ENCODE measurements around the gene AGAP3. TPM values are rescaled to one million over a fixed set of nuclear protein-coding genes. Genes with fewer than 3 reads are reported as not detected.

Gene AGAP3
- total and polyA plus RNA-seq, 4 donors = 3.9 to 27.0 (median 17.6) TPM

DNA sequence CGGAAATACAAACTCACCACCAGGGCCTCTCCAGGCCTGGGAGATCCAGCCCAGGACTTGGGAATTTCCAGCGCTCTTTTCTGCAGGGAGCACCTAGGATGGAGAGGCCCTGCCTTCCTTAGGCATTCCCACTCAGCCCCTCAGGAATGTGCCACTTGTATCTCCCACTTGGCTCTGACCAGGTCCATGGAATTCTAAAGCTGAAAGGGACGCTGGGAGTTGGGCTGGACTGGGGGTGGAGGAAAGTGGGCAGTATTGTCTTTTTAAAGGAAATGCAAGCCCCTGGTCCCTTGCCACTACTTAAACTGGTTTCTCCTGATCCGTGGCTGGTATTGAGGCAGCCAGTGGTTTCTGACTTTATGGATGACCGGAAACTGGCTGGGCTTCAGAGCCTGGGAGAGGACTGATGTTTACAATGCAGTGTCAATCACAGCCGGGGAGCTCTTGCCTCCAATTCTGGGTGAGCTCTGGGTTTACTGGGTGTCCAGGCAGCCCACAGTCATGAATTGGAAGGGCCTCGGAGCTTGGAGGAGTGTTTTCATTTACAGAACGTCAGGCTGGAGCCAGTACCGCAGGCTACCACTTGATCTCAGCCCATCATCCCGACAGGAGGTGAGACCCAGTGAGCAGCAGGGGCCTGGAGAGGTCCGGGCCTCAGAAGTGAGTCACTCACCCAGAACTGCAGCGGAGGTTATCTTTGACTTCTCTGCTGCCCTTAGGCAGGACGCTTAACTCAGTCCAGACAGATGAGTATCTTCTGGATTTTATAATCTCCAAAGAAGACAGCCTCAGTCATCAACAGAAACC, 27.3 kb downstream of the AGAP3 start:
- WGBS = 83% methylated on average over 13 of the region's 13 CpGs
- Histone ChIP-seq H3K36me3 (ENCODE audit: control insufficient read depth in 4 of 4, insufficient read depth in 3 of 4, low read depth in 1 of 4, low read length in 3 of 4) (peaks cover 1 to 9% (median 5%) of the 10 kb centered on the region in 4 donors), H3K9me3 (ENCODE audit: control insufficient read depth in 4 of 4, low read length in 3 of 4) (no peaks in the 10 kb centered on the region), H3K4me1 (ENCODE audit: control insufficient read depth in 4 of 4, insufficient read depth in 4 of 4, low read length in 3 of 4) (peaks cover 0 to 6% (median 2%) of the 10 kb centered on the region in 4 donors), H3K27me3 (ENCODE audit: control insufficient read depth in 4 of 4, insufficient read depth in 4 of 4, low read length in 3 of 4) (no peaks in the 10 kb centered on the region), H3K4me3 (ENCODE audit: low read depth in 1 of 3, low read length in 3 of 3) (no peak overlapping the region), H3K27ac (ENCODE audit: low read depth in 1 of 2, low read length in 2 of 2) (no peak overlapping the region), H3K9ac (ENCODE audit: low read depth in 1 of 2, low read length in 2 of 2) (no peak overlapping the region)
- DNase-seq (ENCODE audit: low spot score) = no peak
- TF ChIP-seq JUND (IDR thresholded peaks at IDR 0.05) = no peak
- no peak for TF ChIP-seq RAD21 (IDR thresholded peaks at IDR 0.05)
- TF ChIP-seq REST (IDR thresholded peaks at IDR 0.05) = no peak
- TF ChIP-seq FOXA1 (IDR thresholded peaks at IDR 0.05) = no peak
- TF ChIP-seq YY1 (IDR thresholded peaks at IDR 0.05) = no peak
- TF ChIP-seq SP1 (IDR thresholded peaks at IDR 0.05) = no peak
- TF ChIP-seq, protein P1, sequence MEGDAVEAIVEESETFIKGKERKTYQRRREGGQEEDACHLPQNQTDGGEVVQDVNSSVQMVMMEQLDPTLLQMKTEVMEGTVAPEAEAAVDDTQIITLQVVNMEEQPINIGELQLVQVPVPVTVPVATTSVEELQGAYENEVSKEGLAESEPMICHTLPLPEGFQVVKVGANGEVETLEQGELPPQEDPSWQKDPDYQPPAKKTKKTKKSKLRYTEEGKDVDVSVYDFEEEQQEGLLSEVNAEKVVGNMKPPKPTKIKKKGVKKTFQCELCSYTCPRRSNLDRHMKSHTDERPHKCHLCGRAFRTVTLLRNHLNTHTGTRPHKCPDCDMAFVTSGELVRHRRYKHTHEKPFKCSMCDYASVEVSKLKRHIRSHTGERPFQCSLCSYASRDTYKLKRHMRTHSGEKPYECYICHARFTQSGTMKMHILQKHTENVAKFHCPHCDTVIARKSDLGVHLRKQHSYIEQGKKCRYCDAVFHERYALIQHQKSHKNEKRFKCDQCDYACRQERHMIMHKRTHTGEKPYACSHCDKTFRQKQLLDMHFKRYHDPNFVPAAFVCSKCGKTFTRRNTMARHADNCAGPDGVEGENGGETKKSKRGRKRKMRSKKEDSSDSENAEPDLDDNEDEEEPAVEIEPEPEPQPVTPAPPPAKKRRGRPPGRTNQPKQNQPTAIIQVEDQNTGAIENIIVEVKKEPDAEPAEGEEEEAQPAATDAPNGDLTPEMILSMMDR (IDR thresholded peaks at IDR 0.05; ENCODE audit: low read depth, low read length, missing input control) = no peak
- TF ChIP-seq, protein P2, sequence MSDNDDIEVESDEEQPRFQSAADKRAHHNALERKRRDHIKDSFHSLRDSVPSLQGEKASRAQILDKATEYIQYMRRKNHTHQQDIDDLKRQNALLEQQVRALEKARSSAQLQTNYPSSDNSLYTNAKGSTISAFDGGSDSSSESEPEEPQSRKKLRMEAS (IDR thresholded peaks at IDR 0.05) = no peak
- TF ChIP-seq HNF4G (IDR thresholded peaks at IDR 0.05) = no peak
- TF ChIP-seq FOXA2 (IDR thresholded peaks at IDR 0.05) = no peak
- TF ChIP-seq EGR1 (IDR thresholded peaks at IDR 0.05; ENCODE audit: low read depth in 2 of 2) = no peak
- no peak for TF ChIP-seq HNF4A (conservative IDR thresholded peaks at IDR 0.05)
- no peak for TF ChIP-seq NR2F2 (IDR thresholded peaks at IDR 0.05)
- TF ChIP-seq, protein P3, sequence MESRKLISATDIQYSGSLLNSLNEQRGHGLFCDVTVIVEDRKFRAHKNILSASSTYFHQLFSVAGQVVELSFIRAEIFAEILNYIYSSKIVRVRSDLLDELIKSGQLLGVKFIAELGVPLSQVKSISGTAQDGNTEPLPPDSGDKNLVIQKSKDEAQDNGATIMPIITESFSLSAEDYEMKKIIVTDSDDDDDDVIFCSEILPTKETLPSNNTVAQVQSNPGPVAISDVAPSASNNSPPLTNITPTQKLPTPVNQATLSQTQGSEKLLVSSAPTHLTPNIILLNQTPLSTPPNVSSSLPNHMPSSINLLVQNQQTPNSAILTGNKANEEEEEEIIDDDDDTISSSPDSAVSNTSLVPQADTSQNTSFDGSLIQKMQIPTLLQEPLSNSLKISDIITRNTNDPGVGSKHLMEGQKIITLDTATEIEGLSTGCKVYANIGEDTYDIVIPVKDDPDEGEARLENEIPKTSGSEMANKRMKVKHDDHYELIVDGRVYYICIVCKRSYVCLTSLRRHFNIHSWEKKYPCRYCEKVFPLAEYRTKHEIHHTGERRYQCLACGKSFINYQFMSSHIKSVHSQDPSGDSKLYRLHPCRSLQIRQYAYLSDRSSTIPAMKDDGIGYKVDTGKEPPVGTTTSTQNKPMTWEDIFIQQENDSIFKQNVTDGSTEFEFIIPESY (IDR thresholded peaks at IDR 0.05) = no peak
